HG03521 (cell line): ENCODE measurements around the gene PDGFRB.

ENCODE experiments used
- ATAC-seq: cut with Tn5 transposase; IDR thresholded peaks from one replicate; pipeline ENCODE4 v1.9.1; 2021; ENCODE audit warnings: mild to moderate bottlenecking, moderate library complexity; ENCODE audit not compliant: unreplicated experiment

PDGFRB gene

GRCh38 chr5:150155258-150156026 is at the start of gene PDGFRB:
PDGFRB (minus strand) TSS chr5:150155845; CDS start chr5:150137047, 18,798 bp downstream.
- no peak for ATAC-seq

GRCh38 chr5:150204590-150204960 is 48.9 kb upstream of the PDGFRB start:
- ATAC-seq: no peak

GRCh38 chr5:150203832-150204589 is 48.4 kb upstream of the PDGFRB start:
- ATAC-seq: no peak

GRCh38 chr5:150202501-150202900 is 46.9 kb upstream of the PDGFRB start:
- no peak for ATAC-seq

- ATAC-seq: no peak
Observed at GRCh38 chr5:150197476-150197875, 41.8 kb upstream of the PDGFRB start.

GRCh38 chr5:150196986-150197385 is 41.3 kb upstream of the PDGFRB start:
- ATAC-seq: no peak

- ATAC-seq: no peak
Observed at GRCh38 chr5:150196514-150196913, 40.9 kb upstream of the PDGFRB start.

GRCh38 chr5:150195736-150196485 is 40.3 kb upstream of the PDGFRB start:
- ATAC-seq: no peak

- ATAC-seq: no peak
Observed at GRCh38 chr5:150192462-150192861, 36.8 kb upstream of the PDGFRB start.

- no peak for ATAC-seq
Observed at GRCh38 chr5:150190987-150191386, 35.3 kb upstream of the PDGFRB start.

- no peak for ATAC-seq
Observed at GRCh38 chr5:150190503-150190979, 34.9 kb upstream of the PDGFRB start.

- no peak for ATAC-seq
Observed at GRCh38 chr5:150189728-150190502, 34.3 kb upstream of the PDGFRB start, which contains the start of gene SLC6A7. SLC6A7 (plus strand) TSS chr5:150190062; CDS start chr5:150190328, 266 bp downstream.

- ATAC-seq: no peak
Observed at GRCh38 chr5:150189326-150189725, 33.7 kb upstream of the PDGFRB start.

GRCh38 chr5:150188146-150188842 is 32.6 kb upstream of the PDGFRB start:
- no peak for ATAC-seq

GRCh38 chr5:150186897-150187296 is 31.3 kb upstream of the PDGFRB start:
- no peak for ATAC-seq

- ATAC-seq: no peak
Observed at GRCh38 chr5:150186137-150186536, 30.5 kb upstream of the PDGFRB start.

GRCh38 chr5:150184990-150185912 is 29.6 kb upstream of the PDGFRB start:
- no peak for ATAC-seq

- ATAC-seq: no peak
Observed at GRCh38 chr5:150184006-150184405, 28.4 kb upstream of the PDGFRB start.

GRCh38 chr5:150183436-150183835 is 27.8 kb upstream of the PDGFRB start:
- no peak for ATAC-seq
